GM12873 (cell line): ENCODE measurements around the gene PCDH15.

Experiments used
- TF ChIP-seq, protein P1 (sequence below): IDR thresholded peaks from 2 replicates; pipeline ENCODE4 v1.5.1; 2012; ENCODE audit warnings: low read depth, mild to moderate bottlenecking, moderate library complexity, low read length, control low read depth; ENCODE audit not compliant: insufficient read depth; ENCODE audit errors: missing control alignments

PCDH15 gene

DNA sequence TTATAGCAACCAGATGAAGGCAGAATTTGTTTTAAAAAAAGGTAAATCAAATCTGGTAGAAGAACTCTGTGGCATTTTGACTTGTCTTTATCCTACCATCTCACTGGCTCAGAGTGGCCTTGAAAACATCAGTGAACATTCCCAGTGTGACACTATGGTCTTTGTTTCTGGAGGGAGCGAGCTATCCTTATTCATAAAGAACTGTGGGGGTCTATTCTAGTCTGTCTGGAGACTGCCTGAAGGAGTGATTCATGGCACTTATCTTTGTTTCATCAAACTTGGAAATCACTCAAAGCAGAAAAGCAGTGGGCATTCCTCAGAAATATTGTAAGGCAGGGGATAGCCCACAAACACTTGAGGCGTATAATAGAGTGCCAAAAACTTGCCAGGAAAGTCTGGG lies 719.1 kb downstream of the PCDH15 start:
- TF ChIP-seq, protein P1, sequence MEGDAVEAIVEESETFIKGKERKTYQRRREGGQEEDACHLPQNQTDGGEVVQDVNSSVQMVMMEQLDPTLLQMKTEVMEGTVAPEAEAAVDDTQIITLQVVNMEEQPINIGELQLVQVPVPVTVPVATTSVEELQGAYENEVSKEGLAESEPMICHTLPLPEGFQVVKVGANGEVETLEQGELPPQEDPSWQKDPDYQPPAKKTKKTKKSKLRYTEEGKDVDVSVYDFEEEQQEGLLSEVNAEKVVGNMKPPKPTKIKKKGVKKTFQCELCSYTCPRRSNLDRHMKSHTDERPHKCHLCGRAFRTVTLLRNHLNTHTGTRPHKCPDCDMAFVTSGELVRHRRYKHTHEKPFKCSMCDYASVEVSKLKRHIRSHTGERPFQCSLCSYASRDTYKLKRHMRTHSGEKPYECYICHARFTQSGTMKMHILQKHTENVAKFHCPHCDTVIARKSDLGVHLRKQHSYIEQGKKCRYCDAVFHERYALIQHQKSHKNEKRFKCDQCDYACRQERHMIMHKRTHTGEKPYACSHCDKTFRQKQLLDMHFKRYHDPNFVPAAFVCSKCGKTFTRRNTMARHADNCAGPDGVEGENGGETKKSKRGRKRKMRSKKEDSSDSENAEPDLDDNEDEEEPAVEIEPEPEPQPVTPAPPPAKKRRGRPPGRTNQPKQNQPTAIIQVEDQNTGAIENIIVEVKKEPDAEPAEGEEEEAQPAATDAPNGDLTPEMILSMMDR: no peak

DNA sequence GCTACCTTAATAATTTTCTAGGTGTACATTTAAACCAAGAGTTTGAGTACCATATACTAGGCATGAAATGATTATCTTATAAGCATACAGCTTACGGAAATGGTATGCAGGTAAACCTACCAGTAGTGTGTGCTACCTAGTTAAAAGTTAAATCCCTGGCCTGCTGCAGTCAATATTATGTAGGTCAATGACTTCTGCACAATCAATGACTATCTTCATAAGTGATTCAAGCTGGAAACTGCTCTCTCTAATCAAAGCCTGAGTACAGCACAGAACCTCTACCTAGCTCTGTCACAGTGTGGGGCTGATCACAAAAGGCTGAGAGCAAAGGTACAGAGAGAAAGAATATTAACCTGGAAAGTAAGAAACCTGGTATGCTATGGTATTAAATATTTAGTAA lies 733.7 kb downstream of the PCDH15 start:
- TF ChIP-seq, protein P1: no peak

GRCh38 chr10:54066646-54067045 lies 734.4 kb downstream of the PCDH15 start:
- TF ChIP-seq, protein P1: no peak

DNA sequence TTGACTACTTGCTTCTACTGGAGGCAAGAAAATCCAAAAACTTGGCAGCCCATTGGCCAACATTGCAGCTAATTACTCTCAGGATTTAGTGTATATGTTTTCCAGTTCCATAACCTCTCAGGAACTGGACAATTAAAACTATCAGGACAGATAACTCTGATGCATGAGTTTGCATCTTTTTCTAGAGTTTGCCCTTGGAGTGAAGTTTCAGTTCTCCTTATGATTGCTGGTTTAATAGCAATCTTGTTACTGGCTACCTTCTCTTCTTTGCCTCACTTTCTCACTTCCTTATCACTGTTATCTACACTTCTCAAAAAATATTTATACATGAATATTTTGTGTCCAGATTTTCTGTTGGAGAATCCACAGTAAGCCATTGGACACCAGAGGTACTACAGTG lies 735.9 kb downstream of the PCDH15 start:
- TF ChIP-seq, protein P1: no peak

GRCh38 chr10:54064215-54064614 lies 736.8 kb downstream of the PCDH15 start:
- TF ChIP-seq, protein P1: no peak

GRCh38 chr10:54063514-54063913 lies 737.5 kb downstream of the PCDH15 start:
- TF ChIP-seq, protein P1: no peak

- TF ChIP-seq, protein P1: no peak
Measured at GRCh38 chr10:54060572-54060971, 740.5 kb downstream of the PCDH15 start.
